Daoy (cell line): ENCODE data around the gene APOBEC3B. TPM values are rescaled to one million over a fixed set of nuclear protein-coding genes. Genes with fewer than 3 reads are reported as not detected.
"Not testable (repeated sequence)": the region's sequence is repeated elsewhere in the genome, so short reads cannot be mapped to it uniquely, and the experiment has no call there.

ENCODE experiments used
- DNase-seq: peaks from one replicate; pipeline ENCODE4 v3.0.0-alpha.2; 2015; ENCODE audit warnings: low read depth
- total RNA-seq: library from RNA; depleted of rRNA; stranded (reverse); fragments of >200 nt; shearing (Covaris generic); gene quantifications from 2 replicates; pipeline ENCODE4 v1.2.3, GENCODE V29; 2014

APOBEC3B gene
- total RNA-seq, 1 experiment from 2014 or later, result 5.1 TPM

DNA sequence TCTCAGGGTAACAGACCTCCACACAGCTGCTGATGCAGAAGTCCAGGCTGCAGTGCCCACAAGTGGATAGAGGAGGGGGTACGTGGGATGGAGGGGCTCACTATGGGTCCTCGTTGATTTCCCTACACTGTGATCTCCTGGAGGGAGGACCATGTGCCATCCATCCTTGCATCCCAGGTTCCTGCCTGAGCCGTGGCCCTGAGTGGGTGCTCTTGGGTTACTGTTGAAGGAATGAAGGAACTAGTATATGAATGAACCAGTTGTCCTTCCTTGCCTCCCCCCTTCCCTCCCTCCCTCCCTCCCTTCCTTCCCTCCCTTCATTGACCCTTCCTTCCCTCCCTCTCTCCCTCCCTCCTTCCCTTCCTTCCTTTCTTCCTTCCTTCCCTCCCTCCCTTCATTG lies 15.4 kb downstream of the APOBEC3B start:
- DNase-seq, result no peak

DNA sequence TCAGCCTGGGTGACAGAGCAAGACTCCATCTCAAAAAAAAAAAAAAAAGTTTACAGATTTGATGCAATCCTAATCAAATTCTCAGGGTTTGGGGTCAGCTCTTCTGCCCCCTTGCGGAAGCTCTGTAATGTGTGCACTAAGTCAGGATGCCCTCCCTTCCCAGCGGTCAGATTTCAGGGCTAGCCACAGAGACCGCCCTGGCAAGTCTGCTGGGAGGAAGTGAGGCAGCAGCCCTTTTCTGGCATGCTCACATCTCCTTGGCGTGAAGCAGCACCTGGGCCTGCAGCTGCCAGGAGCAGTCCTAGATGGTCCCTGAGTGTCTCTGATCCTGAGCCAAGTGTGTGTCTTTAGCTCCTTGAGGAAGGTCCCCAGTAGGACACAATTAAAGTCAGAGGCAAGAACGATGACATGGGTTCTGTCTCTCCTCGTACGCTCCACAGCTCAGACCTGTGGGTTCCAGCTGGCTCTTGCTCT lies 21.1 kb downstream of the APOBEC3B start:
- DNase-seq, result peak; percentile 90

DNA sequence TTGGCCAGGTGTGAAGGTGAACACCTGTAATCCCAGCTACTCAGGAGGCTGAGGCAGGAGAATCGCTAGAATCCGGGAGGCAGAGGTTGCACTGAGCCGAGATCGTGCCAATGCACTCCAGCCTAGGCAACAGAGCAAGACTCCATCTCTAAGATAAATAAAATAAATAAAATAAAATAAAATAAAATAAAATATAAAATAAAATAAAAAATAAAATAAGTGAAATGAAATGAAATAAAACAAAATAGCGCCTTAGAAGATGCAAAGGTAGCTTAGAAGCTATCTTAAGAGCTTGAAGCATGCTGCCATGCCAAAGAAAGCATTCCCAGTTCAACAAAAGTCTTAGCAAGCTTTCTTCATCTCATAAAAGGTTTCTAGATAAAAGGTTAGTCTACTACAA lies 25.0 kb downstream of the APOBEC3B start:
- no peak for DNase-seq

DNA sequence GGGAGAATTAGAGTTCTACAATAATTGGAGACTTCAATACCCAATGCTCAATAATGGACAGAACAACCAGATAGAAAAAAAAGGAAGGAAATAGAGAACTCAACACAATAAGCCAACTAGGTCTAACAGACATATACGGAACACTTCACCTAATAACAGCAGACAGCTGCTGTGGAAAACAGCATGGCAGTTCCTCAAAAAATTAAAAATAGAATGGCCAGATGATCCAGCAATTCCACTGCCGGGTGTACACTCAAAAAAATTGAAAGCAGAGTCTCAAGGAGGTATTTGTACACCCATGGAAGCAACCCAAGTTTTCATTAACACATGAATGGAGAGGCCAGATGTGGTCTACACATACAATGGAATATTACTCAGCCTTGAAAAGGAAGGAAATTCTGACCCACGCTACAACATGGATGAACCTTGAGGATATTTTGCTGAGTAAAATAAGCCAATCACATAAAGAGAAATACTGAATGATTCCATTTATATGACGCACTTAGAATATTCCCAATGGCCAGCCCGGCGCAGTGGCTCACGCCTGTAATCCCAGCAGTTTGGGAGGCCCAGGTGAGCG lies 26.2 kb downstream of the APOBEC3B start:
- not testable (repeated sequence) for DNase-seq

DNA sequence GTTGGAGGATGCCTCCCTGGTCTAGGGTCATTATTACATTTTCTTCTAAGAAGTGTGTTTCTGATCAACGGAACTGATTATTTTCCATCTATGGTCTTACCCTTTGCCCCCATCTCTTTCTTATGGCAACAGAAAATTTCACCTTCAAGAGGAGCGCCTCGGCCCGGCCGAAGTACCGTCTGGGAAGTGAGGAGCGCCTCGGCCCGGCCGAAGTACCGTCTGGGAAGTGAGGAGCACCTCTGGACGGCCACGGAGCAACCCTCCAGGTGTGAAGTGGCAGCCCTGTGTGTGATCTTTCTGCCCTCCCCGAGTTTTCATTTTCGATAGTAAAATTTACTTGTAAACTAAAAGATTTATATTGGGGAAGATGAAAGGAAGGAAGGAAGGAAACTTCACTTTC lies 28.8 kb downstream of the APOBEC3B start:
- no peak for DNase-seq

DNA sequence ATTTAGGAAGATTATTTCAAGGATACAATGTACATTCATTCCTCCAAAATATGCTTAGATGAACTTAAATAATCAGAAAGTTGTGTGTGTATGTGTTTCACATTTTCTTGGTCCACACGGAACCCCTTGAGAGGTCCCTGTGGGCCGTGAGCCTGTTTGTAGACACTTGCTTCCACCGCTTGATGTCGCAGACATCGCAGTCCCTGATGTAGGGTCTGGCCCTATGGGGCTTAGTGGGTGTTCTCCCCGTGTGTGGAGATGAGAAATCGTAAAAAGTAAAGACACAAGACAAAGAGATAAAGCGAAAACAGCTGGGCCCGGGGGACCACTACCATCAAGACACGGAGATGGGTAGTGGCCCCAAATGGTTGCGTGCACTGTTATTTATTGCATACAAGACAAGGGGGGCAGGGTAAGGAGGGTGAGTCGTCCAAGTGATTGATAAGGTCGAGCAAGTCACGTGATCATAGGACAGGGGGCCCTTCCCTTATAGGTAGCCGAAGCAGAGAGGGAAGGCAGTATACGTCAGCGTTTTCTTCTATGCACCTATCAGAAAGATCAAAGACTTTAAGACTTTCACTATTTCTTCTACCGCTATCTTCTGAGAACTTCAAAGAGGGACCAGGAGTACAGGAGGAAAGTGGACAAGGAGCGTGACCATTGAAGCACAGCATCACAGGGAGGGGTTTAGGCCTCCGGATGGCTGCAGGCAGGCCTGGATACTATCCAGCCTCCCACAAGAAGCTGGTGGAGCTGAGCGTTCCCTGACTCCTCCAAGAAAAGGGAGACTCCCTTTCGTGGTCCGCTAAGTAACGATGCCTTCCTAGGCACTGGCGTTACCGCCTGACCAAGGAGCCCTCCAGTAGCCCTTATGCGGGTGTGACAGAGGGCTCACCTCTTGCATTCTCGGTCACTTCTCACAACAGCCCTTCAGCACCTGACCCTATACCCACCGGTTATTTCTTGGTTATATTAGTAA lies 30.7 kb downstream of the APOBEC3B start:
- DNase-seq, result no peak

DNA sequence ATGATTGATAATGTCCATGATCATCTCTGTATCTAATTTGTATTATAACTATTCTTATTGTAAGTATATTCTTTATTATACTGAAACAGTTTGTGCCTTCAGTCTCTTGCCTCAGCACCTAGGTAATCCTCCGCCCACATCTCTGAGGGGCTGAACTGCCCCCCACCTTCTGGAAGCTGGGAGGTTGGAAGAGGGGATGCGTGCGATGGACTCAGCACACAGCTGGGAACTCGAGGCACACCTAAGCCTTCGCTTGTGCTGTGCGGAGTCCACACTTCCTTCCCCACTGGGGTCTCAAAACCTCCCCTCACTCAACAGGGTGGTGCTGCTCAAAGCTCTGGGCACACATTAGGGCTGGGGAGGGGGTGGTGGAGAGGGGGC lies 31.4 kb downstream of the APOBEC3B start:
- not testable (repeated sequence) for DNase-seq

DNA sequence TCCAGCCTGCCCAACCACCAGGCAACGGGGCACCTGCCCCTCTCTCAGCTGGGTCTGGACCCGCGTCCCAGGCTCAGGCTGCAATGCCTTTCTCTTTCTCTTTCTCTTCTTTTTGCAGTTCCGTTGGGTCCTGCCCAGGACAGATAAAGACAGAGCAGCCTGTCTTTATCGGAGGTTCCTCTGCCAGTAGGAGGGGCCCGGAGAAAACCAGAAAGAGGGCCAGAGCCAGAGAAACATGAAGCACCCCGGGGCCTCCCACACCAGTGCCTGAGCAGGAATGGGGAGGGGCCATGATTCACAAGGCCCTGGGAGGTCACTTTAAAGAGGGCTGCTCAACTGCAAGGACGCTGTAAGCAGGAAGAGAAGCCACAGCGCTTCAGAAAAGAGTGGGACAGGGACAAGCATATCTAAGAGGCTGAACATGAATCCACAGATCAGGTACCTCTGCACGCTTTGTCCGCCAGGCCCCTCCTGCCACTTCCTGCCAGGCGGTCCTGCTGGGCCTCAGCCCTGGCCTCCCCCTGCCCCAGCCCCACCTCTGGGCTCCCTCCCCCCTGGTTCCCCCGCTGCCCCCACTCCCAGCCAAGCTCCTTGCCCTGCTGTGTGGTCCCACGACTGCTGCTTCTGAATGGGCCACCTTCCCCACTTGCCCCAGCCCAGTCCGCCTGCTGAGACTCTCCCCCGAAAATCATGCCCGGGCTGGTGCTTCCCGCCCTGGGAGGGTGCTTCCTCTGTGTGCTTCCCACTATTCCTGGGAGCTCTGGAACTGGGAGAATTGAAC lies 32.0 kb downstream of the APOBEC3B start, which contains the start of gene APOBEC3C:
Gene APOBEC3C, plus strand, starts transcription at position 316 of the 781 bp plus-strand sequence. Its CDS starts 106 bp downstream, at position 422.
- DNase-seq, result peak; percentile 93

DNA sequence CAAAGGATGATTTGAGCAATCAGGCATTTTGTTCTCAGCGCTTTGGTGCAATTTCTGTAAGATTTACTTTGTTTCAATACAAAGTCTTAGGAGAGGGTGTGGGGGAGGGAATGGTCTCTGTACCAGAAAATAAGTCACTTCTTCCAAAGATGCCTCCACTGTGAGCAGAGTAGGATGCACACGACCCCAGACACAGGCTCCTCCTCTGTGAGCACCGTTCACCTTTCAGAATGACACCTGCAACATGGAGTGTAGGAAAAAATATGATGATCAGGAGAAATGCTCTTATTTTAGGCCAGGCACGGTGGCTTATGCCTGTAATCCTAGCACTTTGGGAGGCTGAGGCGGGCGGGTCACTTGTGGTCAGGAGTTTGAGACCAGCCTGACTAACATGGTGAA lies 32.6 kb downstream of the APOBEC3B start:
- DNase-seq, result not testable (repeated sequence)

DNA sequence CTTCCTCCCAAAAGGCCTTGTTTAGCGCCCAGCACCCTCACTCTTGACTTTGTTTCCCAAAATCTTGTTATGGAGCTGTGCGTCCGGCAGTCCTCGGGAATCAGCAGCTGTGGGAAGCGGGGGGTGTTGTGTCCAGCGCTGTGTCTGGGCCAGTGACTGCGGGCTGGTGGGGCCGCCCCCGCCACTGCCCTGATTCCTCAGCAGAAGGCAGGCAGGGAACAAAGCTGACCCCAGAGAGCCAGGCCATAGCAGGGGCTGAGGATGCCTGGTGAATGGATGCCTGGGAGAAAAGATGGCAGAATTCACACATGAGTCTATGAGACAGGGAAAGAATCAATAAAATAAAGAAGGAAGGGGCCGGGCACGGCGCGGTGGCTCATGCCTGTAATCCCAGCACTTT lies 34.4 kb downstream of the APOBEC3B start:
- DNase-seq, result no peak

DNA sequence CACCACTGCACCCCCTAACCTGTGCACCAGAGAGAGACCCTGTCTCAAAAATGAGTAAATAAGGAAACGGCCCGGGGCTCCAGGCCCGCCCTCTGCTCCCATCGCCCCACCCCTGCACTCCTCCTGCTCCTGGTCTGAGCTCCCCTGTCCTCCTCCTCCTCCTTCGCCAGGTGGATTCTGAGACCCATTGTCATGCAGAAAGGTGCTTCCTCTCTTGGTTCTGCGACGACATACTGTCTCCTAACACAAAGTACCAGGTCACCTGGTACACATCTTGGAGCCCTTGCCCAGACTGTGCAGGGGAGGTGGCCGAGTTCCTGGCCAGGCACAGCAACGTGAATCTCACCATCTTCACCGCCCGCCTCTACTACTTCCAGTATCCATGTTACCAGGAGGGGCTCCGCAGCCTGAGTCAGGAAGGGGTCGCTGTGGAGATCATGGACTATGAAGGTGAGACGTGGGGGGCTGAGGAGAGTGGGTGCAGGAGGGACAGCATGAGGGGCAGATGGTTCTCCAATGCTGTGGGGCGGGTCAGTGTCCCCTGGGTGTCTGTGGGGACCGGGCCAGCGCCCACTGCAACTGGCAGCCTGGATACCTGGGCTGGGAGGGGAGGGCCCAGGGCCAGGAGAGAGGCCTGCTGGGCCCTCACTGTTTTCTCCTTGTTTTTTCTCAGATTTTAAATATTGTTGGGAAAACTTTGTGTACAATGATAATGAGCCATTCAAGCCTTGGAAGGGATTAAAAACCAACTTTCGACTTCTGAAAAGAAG lies 35.6 kb downstream of the APOBEC3B start:
- DNase-seq, result no peak

DNA sequence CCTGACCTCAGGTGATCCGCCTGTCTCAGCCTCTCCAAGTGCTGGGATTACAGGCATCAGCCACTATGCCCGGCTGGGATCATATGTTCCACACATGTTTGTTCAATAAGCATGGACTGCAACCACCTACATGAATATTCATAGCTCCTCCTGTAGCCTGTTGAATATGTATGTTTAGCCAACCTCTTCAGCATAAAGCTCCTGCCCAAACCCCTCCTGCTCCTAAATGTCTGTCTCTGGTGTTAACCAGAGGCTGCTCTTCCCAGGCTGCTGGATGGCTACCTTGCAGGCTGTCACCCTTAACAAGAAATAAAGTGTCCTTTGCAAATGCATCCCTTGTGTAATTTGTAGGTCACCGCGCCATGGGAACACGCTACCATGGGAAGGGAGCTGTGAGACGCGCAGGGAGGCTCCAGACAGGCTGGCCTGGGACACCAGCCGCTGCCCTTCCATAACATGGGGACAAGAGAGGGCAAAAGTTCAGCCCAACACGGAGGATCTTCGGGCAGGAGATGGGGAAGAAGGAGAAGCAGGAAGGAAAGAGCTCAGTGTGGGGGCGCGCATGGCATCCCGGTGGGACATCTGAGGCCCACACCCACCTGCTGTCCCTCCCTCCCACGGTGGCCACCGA lies 38.0 kb downstream of the APOBEC3B start:
- not testable (repeated sequence) for DNase-seq

DNA sequence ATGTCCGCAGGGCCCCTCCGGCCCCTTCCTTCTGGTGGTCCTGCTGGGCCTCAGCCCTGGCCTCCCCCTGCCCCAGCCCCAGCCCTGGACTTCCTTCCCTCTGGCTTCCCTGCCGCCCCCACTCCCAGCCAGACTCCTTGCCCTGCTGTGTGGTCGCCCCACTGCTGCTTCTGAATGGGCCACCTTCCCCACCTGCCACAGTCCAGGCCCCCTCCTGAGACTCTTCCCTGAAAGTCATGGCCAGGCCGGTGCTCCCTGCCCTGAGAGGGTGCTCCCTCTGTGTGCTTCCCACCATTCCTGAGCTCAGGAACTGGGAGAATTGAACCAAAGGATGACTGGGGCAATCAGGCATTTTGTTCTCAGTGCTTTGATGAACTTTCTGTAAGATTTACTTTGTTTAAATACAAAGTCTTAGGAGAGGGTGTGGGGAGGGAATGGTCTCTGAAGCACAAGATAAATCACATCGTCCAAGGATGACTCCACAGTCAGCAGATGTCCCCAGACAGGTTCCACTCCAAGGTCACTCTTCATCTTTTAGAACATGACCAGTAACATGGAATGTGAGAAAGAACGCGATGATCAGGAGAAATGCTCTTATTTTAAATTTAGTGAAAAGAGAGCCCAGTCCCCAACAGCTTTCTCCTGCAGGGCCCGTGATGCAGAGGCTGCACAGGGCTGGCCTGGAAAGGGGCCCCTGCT lies 39.6 kb downstream of the APOBEC3B start:
- peak; percentile 10 for DNase-seq

DNA sequence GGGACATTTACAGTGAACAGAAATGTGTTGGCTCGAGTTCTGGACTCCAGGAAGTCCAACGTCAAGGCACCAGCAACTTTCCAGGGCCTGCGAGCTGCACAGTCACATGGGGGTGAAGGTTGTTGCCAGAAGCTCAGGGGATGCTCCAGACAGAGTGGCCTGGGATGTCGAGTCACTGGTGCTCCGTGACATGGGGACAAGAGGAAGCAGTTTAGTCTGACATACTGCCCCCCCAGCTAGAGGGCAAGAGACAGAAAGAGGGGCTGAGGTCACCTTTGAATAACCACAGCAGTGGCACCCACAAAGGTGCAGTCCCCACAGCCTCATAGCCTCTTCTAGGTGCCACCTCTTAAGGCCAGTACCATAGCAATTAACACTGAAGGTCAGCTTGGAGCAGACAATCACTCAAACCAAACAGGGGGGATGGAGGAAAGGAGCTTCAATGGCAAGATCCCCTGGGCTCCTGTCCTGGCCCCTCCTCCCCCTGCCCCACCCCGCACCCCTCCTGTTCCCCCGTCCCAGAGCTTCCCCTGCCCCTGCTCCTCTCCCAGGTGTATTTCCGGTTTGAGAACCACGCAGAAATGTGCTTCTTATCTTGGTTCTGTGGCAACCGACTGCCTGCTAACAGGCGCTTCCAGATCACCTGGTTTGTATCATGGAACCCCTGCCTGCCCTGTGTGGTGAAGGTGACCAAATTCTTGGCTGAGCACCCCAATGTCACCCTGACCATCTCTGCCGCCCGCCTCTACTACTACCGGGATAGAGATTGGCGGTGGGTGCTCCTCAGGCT lies 42.6 kb downstream of the APOBEC3B start:
- DNase-seq, result no peak

DNA sequence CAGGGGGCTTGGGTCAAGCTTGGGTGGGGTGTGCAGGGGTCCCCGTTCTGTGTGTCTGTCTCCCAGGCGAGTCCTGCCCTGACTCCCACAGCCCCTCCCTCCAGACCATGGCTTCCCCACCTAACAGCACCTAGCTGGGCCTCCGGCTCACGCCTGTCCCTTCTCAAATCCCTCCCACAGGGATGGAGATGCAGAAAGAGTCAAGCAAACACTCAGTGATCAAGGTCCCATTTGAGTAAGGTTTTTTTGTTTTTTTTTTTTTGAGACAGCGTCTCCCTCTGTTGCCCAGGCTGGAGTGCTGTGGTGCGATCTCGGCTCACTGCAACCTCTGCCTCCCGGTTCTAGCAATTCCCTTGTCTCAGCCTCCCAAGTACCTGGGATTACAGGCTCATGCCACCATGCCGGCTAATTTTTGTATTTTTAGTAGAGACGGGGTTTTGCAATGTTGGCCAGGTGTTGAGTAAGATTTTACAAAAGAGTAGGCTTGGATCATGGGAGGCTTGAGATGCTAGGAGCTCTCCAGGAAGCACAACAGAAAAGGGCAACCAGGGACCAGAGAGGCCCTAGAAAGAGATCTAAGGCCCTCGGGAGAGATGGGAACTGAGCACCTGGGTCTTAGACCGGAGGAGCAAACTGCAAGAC lies 44.5 kb downstream of the APOBEC3B start:
- no peak for DNase-seq

DNA sequence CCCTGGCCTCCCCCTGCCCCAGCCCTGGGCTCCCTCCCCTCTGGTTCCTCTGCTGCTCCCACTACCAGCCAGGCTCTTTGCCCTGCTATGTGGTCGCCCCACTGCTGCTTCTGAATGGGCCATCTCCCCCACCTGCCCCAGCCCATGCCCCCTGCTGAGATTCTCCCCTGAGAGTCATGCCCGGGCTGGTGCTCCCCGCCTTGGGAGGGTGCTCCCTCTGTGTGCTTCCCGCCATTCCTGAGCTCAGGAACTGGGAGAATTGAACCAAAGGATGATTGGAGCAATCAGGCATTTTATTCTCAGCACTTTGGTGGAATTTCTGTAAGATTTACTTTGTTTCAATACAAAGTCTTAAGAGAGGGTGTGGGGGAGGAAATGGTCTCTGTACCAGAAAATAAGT lies 45.6 kb downstream of the APOBEC3B start:
- DNase-seq, result no peak

DNA sequence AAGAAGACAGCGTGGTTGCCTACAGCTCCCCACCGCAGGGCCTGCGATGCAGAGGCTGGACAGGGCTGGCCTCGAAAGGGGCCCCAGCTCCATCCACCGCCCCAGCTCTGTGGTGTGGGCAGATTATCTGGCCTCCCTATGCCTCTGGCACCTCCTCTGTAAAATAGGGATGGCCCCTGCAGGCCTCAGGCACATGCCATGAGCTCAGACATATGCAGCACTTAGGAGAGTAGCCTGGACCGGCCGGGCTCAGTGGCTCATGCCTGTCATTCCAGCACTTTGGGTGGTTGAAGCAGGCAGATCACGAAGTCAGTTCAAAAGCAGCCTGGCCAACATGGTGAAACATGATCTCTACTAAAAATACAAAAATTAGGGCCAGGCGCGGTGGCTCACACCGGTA lies 46.1 kb downstream of the APOBEC3B start:
- DNase-seq, result no peak

DNA sequence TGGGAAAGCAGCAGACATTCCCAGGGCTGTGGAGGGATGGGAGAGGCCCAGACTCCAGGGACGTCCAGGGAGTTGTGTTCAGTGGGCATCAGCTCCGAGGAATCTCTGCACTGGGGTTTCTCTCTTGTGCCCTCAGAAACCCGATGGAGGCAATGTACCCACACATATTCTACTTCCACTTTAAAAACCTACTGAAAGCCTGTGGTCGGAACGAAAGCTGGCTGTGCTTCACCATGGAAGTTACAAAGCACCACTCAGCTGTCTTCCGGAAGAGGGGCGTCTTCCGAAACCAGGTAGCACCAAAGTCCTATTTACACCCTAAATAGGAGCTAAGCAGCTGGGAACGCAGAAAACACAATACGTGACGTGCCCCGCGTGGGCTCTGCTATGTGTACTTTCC lies 47.1 kb downstream of the APOBEC3B start:
- no peak for DNase-seq

DNA sequence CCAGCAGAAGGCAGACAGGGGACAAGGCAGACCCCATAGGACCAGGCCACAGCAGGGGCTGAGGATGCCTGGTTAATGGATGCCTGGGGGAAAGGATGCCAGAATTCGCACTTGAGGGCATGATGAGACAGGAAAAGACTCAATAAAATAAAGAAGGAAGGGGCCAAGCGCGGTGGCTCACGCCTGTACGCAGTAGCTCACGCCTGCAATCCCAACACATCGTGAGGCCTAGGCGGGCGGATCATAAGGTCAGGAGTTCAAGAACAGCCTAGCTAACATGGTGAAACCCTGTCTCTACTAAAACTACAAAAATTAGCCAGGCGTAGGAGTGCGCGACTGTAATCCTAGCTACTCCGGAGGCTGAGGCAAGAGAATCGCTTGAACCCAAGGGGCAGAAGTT lies 48.6 kb downstream of the APOBEC3B start:
- DNase-seq, result no peak
